Measurements from ENCODE around the gene CYP11A1.
A peak's percentile ranks its signal among the peaks of the same experiment; 100 is the strongest.

CYP11A1 gene

GRCh38 chr15:74319596-74320351 is 47.7 kb downstream of the CYP11A1 start:
- DNase-seq: peak; percentile 67 to 86

- no peak for DNase-seq
These were observed 48.3 kb downstream of the CYP11A1 start for GRCh38 chr15:74319138-74319460.

DNA sequence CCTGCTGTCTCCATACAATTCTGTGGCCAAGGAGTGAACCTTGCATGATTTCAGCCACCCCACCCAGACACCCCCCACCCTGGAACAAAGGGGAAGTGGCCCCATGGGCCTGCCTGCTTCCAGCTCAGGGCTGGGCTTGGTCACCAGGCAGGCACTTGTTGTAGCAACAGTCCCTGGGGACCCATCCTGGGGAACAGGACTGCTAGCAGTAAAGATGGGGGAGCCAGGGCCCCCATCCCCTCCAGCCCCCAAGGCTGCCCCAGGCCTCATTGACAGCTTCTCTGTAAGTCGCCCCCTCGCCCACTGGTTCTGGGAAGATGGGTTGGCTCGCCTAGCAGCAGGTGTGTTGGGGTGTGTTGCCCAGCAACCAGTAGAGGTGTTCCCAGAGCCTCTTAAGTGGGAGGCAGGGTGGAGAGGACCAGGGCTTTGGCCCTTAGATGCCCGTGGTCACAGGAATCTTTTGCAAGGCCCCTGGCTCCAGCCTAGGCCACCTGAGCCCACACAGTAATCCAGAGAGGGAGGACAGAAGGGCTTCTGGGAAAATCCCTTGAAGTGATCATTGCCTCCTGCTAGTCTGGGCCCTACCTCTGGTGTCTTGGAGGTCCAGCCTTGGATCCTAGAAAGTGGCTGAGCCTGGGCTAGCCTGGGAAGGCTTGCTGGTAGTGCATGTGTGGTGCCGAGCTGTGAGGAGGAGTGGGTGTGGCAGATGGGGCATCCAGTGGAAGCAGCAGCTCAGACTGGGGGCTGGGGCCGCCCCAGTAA is 48.9 kb downstream of the CYP11A1 start:
- DNase-seq: peak; percentile 77 to 86

GRCh38 chr15:74317820-74318375 is 49.5 kb downstream of the CYP11A1 start:
- peak; percentile 88 to 89 for DNase-seq

DNA sequence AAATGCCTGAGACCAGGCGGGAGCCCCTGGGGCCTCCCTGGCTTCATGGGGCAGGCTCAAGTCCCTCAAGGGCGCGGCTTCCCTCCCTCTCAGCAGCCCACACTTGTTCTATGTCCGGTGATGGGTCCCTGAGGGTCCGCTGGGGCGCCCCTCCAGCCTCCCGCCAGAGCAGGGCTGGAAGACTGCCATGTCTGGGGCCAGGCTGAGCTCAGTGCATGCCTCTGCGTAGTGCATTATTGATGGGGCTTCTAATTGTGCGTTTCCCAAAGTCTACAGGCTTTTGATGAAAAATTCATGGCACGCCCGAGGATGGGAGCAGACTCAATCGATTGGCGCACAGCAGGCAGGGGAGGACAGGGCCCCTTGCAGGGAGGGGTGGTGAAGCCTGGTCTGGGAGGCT is 51.3 kb downstream of the CYP11A1 start:
- DNase-seq: no peak

DNA sequence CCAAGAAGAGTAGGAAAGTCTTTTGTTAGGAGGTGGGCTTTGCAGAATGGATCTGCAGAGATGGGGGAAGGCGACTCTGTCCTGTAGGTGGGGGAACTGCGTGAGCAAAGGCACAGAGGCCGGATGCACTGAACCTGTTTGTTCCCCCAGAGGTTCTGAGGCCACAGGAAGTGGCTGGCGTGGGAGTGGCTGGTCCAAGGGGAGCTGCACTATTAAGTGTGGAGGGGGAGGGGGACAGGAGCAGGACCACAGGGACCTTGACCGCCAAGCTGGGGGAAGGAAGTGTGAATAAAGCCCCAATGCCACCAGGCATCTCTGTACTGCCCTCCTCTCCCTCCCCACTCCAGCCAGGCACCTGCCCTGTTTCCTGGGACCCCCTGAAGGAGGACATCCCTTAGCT is 51.8 kb downstream of the CYP11A1 start:
- DNase-seq: no peak

- peak in 1 of 2 experiments; percentile 31 for DNase-seq
These were observed 52.5 kb downstream of the CYP11A1 start for GRCh38 chr15:74314795-74315438.

- DNase-seq: no peak
These were observed 53.6 kb downstream of the CYP11A1 start for GRCh38 chr15:74313889-74314288.

DNA sequence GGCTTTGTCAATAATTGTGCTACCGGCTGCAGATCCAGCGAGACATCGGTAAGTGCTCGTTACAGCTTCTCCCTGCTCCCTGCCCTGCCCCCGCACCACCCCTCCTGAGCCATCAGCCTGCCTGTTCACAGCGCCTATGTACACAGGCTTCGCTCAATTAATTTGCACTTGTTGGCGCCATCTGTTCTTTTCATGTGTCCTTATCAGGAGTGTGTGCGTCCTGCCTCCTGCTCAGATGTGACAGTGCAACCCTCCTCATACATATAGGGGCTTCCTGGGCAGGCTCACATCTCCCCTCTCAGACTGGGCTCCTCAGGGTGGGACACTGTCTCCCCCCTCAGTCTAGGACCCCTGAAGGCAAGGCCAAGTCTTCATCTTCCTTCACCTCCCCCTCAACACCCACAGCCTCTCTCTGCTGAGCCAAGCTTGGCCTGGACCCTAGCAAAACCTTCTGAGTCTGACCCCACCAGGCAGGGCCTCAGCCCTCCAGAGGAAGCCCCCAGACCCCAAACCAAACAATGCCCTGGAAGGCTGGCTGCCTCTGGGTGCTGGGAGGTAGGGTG is 54.9 kb downstream of the CYP11A1 start:
- DNase-seq: peak; percentile 95 to 98

DNA sequence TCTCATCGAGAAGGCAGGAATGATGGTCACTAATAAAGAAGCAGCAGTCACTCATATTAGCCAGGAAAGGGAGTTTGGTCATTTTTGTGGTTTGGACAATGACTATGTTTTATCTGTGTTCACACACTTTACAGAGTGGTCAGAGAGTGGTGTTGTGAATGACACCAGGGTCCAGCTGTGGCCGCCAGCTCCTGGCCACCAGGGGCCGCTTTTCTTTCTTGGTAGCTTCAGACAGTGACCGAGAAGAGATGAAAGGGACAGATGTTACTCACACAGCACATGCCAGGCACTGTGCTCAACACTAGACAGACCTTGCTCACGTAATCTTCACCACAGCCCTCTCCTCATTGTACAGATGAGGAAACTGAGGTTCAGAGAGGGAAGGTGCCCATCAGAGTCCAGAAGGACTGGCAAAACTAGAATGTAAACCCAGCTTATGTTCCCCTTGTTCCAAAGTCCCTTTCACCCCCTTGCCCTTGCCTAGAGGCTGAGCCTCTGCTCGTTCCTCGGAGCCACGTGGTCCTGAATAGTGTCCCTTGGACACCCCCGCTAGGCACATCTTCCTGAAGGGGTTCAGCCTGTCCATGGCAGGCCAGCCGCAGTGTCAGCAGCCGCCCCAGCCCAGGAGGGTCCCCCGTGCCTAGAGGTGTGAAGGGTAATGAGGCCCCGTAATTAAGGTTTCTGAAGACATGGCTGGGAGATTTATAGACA is 55.6 kb downstream of the CYP11A1 start:
- DNase-seq: peak in 1 of 2 experiments; percentile 54

DNA sequence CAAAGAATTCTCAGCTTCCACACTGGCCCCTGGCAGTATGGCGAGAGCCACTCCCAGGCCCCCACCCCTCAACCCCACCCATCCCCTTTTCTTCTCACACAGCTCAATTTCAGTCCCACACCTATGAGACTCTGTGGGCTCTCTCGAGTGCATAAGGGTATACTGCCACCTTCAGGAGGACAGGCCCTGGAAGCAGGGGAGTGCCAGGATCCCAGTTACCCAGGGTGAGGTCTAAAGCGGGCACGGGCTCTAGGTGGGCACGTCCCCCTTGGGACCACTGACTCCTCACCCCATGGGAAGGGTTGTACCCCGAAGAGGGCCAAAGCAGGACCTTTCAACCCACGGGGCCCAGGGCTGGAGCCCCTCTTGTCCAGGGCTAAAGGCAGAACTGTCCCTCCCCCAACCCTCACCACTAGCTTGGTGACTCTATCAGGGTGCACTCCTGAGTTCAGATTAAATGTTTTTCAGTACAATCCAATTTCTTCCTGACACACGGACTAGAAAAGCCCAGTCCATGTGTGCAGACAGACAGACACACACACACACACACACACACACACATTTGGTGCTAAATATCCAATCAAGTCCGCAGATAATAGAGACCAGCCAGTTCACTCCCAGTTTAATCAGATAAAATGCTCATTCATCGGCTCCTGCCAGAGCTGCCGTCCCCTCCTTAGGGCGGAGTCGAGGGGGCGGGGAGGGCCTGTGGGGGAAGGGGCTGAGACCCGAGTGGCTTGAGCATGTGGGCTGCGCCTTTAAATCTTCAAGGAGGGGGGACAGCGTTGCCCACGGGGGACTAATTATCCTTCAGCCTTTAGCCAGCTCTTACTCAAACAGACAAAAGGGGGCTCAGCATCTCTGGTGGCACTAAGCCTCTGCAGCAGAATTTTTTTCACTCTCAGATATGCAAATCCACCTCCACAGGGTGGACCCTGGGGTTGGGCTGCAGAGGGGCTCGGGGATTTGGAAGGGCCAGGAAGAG is 59.3 kb downstream of the CYP11A1 start:
- peak; percentile 89 to 90 for DNase-seq

- no peak for DNase-seq
These were observed 60.6 kb downstream of the CYP11A1 start for GRCh38 chr15:74306781-74307217.

GRCh38 chr15:74305687-74306086 is 61.8 kb downstream of the CYP11A1 start:
- no peak for DNase-seq

DNA sequence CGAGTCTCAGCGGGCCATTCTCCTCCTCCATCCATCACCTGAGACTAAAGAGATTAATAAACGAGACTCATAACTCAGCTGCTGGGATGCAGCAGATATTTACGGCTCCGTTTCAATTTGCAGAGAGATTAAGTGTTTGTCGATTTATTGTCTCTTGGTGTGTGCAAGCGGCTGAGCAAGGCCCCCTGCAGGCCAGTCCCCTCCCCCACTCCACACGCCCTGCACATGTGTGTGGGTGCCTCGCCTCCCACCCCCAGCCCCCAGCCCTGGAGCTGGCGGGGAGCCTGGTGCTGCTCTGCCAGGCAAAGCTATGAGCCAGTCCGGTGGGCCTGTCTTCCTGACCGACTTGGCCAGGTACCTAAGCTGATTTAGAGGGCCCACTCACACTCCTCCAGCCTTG is 63.0 kb downstream of the CYP11A1 start:
- DNase-seq: peak in 1 of 2 experiments; percentile 40

GRCh38 chr15:74303741-74304309 is 63.6 kb downstream of the CYP11A1 start:
- DNase-seq: no peak

DNA sequence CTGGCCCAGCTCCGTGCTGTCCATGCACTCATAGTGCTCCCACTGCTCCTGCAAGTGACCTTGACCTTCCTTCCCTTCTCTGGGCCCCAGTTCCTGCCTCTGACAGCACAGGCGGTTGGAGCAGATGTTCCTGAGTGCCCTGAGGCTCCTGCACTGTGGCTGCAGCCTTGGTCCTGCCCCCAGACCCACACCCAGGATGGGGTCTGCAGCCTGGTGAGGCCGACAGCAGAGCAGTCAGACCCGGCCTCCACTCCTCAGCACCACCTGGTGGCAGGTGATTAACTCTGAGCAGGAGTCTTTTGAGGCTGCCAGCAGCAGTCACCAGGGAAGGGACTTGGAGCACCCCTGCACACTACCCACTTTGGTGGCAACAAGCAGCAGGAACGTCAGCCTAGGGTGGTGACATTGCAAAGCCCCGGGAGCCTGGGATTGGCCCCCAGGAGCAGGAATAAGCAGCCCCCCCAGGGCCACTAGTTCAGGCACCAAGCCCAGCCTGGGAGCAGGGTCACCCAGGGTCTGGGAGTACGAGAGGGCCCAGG is 64.6 kb downstream of the CYP11A1 start:
- peak; percentile 61 to 76 for DNase-seq

- DNase-seq: no peak
These were observed 65.7 kb downstream of the CYP11A1 start for GRCh38 chr15:74301583-74302361.

- no peak for DNase-seq
These were observed 67.2 kb downstream of the CYP11A1 start for GRCh38 chr15:74300057-74300795.

DNA sequence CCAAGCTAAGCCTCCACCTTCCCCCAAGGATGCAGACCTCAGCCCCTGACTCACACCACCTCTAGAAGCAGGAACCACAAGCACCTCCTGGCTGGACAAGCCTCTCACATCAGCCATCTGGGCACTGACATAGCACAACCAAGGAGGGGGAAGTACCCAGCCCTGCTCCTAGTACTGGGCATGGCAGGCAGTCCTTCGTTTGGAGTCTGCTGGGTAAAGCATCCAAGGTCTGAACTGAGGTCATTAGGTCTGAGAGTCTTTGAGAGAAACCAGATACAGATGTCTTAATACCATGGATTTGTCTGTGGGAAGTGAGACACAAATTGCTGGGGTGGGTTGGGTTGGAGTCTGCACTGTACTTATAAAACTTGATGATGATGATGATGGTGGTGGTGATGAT is 69.6 kb downstream of the CYP11A1 start:
- no peak for DNase-seq

Measured in NCI-H2081 (cell line).